ENCODE measurements around the gene FAM24B.

The FAM24B gene

DNA sequence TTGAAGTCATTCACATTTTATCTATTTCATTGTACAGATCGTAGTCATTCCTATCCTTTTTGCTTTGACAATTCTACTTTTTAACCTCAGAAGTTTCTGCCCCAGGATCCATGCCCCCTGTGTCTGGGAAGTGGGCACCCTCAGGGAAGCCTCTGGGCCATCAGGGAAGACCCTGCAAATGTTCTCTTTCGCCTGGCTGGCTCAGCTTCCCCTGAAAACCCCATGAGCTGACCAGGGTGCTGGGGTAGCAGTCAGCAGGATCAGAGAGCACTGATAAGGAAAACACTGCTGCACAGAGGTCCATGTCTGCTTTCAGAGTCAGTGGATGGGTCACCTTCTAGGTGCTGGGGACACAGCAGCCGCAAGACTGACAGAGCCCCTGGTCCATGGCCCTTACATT is 57.6 kb downstream of the FAM24B start:
- no peak for DNase-seq

DNA sequence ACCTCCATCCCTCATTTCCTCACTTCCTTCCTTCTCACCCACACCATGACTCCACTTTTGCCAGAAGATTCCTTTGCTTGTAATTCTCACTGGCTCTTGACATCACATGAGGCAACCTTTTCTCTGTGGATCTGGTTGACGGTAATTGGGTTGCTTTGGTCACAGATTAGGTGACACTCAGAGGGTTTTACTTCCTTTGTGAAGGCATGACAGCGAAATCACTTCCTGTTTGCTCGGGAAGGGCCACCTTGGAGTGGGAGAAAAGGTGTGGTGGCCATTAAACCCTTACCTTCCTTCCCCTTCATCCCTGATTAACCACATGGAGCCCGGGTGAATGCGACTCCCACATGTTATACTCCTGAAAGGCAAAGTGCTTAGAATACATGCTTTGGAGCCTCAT is 63.9 kb downstream of the FAM24B start:
- no peak for DNase-seq

DNA sequence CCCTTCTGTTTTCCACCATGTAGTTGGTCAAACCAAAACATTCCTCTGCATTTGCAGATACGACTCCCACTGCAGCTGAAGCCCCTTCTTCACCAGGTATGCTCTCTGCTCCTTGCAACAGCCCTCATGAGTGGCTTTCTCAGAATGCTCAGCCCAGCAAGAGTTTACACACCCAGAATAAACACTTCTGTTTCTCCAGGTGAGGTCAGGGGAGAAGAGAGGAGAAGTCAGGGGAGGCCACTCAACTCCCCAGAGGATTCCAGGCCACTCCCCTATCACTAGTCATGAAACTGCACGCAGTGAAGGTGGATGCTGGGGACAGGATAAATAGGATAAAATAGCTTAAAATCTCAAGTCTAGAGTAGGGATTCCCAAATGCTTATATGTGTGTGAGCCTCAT is 64.9 kb downstream of the FAM24B start:
- no peak for DNase-seq

DNA sequence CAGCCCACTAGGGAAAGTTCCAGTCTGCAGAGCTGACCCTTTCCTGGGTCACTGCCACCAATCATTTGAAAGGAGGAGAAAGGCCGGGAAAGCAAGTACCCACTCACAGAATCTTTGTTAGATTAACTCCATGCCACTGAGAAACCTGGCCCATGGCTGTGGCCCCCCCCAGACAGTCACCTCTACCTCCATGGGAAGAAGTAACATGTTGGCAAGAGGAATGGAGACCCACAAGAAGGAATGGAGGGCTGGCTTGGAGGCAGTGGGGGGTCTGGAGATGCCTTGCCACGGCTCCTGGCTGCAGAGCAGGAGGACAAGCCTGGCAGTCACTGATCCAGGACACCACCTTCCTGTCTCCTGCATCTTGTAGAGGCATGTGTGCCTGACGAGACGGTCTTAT is 66.6 kb downstream of the FAM24B start:
- DNase-seq, result no peak

DNA sequence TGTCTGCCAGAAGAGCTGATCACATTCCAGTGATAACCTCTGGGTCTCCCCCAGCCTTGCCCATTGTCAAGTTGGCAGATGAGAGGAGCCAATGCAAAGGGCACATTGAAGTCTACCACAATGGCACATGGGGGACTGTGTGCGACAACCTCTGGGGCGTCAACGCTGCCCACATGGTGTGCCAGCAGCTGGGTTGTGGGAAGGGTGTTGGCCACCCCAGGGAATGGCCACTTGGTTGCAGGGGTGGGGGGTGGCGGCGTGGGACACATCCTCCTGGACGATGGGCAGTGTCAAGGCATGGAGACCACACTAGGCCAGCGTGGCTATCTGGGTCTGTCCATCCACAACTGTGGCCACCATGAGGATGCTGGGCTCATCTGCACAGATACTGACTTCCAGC is 77.1 kb downstream of the FAM24B start:
- no peak for DNase-seq

Data from NCI-H1092 (cell line).